Fibroblast of upper back skin (primary cell): ENCODE data around the gene ISOC2.
A peak's percentile ranks its signal among the peaks of the same experiment; 100 is the strongest.
"Not testable (repeated sequence)": the region's sequence is repeated elsewhere in the genome, so short reads cannot be mapped to it uniquely, and the experiment has no call there.

Experiments used
- DNase-seq: peaks from one replicate; pipeline ENCODE4 v3.0.0-alpha.2; 2013

Gene ISOC2

DNA sequence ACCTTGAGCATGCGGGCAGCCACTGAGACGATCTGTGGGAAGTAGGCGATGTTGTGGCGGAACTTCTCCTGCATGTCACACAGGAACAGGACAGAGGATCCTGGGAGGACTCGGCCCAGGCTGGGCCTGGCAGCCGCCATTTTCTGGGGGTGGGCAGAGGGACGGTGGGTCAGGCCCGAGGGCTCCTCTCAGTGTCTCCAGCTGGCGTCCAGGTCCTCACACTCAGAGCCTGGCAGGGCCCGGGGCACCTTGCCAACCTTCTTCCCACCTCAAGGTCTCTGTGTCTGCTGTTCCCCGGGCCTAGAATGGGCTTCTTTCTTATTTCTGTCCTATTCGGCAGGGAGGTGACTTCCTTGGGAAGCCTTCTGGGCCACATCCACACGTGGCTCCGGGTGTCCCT lies 5.1 kb downstream of the ISOC2 start:
- no peak for DNase-seq

DNA sequence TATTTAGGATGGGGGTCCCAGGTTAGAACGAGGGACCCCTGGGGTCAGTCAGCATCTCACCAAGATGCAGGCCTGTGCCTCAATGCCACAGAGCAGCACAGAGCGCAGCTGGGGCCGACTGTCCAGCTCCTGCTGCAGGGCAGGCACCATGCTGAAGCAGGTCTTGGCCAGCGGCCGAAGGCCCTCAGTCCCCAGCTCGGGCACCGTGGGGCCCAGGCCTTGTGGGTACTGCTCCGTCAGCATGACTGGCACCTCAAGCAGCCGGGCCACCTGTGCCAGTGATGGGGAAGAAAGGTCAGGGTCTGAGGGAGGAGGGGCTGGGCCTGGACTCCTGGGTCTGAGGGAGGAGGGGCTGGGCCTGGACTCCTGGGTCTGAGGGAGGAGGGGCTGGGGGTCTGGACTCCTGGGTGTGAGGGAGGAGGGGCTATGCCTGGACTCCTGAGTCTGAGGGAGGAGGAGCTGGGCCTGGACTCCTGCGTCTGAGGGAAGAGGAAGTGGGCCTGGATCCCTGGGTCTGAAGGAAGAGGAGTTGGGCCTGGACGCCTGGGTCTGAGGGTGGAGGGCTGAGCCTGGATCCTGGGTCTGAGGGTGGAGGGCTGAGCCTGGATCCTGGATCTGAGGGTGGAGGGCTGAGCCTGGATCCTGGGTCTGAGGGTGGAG lies 5.7 kb downstream of the ISOC2 start:
- DNase-seq = no peak

DNA sequence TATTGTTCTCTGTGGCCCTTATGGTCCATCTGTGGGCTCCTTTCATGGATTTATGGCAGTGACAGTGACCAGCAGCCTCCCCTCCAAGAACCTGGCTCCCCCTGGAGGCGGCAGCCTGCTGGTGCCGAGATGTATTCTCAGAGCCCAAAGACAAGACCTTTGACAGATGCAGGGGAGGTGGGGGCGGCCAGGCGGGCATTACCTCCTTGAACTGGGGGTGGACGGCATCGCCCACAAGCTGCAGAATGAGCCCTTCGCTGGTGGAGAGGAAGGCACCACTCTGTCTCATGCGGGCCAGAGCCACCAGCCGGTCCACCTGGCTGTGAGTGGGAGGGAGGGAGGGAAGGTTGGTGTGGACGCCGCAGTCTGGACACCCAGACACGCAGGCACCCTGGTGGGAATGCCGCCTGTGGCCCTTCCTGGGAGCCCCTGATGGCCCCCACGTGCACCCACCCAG lies 6.6 kb downstream of the ISOC2 start:
- DNase-seq = peak; percentile 26

DNA sequence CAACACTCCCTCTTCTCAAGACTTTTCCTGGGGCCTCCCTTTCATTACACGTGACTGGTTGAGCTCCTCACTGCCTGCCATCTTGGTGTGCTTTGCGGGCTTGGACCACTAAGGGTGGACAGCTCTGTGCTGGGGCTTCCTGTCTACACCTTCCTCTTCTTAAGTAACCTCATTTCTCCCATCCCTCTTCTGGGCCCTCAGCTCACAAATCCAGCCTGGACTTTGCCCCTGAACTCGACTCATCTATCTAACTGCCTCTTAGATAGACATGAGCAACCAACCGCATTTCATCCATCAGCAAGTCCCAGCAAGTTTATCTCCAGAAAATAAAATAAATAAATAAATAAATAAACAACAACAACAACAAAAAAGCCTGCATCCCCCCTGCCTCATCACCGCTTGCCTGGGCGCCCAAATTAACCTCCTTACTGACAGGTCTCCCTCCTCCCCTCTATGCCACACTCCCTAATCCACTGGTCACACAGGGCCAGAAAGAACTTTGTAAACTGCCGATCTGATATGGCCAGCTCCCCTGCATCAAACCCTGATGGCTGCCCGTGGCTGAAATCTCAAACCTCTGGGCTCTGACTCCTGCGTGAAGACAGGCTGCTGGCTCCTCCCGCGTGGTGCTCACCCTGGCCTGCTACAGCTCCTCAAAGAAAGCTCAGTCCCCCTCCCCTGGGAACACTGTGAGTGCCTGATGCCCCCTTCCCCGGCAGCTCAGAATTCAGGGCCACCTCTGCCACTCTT lies 7.8 kb downstream of the ISOC2 start:
- no peak for DNase-seq

DNA sequence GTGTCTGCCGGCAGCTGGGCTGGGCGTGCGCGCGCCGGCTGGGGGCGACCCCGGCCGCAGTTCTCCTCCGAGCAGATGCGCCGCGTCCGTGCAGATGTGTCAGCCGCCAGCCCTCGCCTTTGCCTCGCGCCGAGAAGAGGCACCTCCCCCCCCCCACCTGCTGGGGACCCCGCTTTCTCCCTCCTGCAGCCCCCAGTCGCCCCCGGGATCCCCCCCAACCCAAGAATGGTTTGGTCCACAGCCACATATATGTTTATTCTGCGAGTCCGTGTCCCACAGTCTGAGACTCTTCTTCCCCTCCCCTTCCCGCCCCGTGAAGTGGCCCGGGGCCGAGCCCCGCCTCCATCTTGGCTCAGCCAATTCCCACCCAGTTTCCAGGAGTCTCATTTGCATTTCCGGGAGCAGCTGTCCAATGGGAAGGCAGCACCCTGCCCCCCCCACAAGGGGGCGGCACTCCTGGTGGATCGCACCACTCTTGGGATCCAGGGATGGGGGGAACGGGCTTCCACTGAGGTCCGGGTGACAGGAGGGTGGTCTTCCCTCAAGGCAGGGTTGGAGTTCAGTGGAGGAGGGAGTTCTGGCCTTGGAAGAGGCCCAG lies 8.6 kb downstream of the ISOC2 start:
- DNase-seq = peak; percentile 69

DNA sequence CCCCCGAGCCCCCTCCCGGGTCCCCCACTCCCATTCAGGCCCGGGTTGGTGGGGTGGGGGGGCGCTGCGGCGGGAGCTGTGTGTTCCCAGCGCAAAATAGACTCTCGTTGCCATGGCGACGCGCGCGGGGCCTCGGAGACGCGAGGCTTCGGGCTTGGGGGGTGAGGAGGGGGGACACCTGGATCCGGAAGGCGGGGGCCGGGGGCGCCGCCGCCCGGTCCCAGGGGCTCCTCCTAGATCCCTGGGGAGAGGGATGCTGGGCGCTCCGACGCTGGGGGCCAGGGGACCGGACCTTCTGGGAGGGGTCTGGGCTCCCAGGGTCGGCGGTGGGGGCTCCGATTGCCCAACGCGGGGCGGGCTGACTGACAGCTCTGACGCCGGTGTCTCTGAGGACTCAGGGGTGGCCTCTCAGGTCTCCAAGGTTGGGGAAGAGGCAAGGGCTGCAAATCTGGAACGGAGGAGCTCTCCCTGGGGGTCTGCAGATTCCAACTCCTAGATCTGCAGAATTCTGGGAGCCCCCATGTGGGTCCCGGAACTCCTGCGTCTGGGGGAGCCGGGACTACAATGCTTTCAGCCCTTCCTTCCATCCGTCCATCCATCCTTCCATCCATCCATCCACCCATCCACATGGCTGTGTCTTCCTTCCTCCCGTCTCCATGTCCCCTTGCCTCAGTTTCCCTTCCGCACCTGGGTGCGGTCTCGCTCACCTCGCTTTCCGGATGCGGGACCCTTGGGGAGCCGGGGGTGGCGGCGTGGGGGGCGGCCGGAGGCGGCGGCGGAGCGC lies 9.3 kb downstream of the ISOC2 start:
- DNase-seq = no peak

DNA sequence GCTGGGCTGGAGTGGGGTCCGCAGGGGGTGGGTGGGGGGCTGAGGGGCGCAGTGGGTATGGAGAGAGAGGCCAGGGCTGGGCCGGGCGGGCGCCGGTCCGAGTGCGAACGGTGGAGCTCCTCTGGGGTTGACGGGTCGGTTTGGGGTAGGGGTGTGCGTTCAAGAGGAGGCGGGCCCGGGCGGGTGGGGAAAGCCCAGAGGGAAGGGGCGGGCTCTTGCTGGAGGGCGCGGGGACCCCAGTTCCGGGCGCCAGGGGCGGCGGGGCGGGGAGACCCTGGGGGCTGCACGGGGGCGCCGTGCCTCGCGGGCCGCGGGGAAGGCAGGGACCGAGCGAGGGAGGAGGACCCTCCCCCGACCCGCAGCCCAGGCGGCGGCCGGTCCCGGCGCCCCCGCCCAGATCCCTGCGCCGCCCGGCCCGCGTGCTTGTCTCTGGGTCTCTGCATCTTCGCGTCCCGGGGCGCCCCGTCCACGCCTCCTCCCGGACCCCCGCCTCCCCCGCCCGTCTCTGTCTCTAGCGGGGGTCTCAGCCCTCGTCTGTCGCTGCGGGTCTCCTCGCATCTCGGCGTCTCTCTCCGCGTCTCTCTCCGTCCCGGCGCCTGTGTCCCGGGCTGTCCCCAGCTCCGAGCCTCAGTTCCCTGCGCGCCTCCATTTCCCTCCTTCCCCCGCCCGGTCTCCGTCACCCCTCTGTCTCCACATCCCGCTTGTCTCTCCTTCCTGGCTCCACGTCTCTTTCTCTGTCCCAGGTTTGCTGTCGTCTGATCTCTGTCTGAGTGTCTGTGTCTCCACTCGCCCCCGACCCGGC lies 10.1 kb downstream of the ISOC2 start:
- DNase-seq = no peak

DNA sequence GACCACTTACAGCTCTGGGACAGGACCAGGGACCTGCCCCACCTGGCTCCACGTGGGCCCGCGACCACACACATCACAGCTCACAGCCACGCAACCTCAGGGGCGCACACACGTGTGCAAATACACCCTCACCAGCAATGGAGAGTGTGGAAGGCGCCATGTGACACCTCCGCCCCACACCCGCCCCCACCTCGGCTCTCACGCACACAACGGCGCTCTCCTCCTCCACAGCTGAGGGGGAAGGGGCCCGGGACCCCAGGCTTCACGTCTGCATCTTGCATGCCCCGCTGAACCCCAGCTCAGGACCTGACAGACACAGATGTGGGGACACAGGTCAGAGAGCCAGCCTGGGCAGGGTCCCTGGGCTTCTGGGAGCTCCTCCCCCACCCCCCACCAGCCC lies 12.0 kb downstream of the ISOC2 start:
- DNase-seq = no peak

DNA sequence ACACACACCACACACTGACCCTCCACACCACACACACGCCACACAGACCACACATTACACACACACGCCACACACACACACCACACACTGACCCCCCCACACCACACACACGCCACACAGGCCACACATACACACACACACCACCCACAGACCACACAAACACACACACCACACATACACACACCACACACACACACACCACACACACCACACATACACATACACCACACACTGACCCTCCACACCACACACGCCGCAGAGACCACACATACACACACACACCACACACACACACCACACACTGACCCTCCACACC lies 13.3 kb downstream of the ISOC2 start:
- not testable (repeated sequence) for DNase-seq

DNA sequence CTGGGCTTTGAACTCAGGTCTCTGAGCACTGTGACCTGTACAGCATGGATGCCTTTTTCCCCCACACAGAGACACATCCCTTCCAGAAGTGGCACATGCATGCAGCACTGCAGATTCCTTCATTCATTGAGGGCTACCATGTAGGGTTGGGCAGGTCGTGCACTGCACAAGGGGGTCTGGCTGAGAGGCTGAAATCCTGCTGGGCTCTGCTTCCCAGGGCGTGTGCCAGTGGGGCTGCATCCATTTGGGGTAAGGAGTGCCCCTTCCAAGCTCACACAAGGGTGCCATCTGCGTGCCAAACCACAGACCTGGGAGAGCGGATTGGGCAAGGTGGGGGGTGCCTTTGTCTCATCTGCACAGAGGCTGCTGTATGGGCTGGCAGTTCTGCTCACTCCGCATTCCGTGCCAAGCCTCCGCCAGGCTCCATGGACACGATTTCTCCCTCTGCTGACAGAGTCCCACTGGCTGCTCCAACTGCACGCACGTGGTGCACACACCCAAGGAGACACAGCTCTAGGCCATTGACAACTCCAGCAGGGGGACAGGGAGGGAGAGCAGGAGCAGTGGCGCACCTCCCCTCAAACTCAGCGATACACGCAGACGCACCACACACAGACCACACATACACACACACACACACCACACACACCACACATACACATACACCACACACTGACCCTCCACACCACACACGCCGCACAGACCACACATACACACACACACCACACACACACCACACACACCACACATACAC lies 13.8 kb downstream of the ISOC2 start:
- DNase-seq = peak; percentile 25

DNA sequence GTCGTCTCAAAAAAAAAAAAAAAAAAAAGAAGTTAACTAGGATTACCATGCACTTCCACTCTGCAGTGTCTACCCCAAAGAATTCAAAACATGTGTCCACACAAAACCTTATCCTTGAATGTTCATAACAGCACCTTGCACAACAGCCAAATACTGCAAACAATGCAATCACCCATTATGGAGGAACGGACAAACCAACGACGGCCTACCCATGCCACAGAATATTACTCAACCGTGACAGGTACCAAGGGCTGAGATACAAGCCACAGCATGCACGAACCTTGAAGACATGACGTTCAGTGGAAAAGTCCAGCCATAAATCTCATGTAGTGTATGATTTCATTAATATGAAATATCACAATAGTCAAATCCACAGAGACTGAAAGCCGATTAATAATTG lies 15.4 kb downstream of the ISOC2 start:
- DNase-seq = no peak

DNA sequence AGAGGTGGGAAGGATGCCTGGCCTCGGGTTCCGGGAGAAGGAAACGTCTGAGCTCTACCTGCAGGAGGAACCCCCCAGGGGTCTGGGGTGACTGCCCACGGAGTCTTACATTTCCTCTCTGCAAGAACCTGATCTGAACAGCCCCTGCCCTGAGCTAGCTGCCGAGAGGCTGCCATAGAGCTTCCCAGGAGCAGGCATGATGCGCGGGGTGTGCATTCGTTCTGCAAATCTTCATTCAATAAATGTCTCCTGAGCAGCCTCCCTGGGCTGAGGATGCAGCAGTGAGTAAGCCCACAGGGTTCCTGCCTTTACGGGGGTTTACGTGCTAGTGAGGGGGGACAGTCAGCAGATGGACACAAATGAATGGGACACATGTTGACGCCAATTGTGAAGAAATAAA lies 16.8 kb downstream of the ISOC2 start:
- DNase-seq = no peak

DNA sequence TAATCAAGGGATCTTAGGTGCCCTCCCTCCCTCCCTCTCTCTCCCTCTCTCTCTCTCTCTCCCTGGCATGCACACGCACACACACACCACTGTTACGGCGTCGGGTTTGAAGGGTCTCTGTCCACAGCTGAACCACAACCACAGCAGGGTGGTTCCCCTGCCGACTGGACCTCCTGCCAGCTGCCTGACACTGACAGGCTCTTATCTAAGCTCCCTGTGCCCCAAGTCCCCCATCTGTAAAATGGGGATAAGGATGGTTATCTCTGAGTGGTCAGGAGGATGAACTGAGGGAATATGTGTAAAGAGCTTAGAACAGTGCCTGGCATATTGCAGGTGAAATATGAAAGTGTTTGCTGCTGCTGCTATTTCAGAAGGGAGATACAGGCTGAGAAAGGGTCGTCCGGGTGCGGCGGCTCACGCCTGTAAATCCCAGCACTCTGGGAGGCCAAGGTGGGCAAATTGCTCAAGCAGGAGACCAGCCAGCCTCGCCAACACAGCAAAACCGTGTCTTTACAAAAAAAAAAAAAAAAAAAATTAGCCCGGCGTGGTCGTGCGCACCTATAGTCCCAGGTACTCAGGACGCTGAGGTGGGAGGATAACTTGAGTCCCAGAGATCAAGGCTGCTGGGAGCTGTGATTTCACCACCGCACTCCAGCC lies 17.5 kb downstream of the ISOC2 start:
- no peak for DNase-seq

DNA sequence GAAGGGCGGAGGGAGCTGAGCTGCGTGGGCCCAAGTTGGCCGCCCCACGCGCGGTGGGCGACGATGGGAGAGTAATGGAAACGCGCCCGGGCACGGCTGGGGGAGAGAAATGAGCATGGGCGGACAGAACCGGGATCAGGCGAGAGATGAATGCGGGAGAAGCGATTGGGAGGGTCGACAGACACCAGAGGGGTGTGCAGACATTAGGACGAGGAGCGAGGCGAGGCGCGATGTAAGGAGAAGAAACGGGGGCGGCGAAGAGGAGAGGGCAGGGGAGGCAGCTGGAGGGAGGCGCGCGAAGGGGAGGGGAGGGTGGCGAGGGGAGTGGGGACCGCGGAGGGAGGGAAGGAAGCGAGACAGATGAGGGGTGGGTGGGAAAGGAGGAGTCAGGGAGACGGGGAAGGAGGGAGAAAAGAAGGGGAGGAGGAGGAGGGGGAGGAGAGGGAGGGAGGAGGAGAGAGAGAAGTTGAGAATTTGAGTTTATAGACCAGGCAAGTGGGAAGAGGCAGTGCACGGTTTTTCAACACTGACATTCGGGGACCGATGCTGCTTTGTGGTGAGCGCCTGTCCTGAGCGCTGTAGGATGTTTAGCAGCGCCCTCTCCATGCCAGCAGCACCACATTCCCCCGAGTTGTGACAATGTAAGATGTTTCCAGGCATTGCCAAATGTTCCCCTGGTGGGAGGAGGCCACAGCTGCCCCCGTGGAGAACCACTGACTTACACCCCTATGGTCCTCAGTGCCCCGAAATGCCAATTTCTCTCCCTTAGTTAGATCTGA lies 18.2 kb downstream of the ISOC2 start, which contains the start of gene SHISA7:
SHISA7 (minus strand) TSS at position 256 of the 779 bp plus-strand sequence. CDS start 437 bp downstream, outside the sequence.
- DNase-seq = no peak

DNA sequence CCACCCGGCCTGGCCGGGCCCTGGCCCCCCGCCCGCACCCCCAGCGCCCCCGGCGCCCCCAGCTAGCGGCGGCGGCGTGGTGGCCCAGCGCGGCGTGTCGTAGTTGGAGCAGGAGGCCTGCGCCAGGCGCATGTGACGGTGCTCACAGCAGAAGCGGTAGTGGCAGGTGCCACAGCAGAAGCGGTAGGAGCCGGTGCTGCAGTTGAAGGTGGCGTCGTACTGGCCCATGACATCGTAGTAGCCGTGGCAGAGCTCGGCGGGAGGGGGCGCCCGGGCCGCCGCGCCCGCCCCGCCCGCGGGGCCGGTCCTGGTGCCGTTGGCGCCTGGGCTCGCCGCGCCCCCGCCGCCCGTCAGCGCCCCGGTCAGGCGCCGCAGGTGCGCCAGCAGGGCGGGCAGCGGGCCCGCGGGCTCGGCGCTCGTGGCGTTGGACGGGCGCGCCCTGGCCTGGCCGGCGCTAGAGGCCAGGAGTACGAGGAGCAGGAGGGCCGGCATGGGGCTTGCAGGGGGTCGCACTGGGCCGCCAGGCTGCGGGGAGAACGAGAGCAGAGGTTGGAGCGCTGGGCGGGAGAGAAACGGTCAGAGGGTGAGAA lies 19.0 kb downstream of the ISOC2 start:
- DNase-seq = no peak

DNA sequence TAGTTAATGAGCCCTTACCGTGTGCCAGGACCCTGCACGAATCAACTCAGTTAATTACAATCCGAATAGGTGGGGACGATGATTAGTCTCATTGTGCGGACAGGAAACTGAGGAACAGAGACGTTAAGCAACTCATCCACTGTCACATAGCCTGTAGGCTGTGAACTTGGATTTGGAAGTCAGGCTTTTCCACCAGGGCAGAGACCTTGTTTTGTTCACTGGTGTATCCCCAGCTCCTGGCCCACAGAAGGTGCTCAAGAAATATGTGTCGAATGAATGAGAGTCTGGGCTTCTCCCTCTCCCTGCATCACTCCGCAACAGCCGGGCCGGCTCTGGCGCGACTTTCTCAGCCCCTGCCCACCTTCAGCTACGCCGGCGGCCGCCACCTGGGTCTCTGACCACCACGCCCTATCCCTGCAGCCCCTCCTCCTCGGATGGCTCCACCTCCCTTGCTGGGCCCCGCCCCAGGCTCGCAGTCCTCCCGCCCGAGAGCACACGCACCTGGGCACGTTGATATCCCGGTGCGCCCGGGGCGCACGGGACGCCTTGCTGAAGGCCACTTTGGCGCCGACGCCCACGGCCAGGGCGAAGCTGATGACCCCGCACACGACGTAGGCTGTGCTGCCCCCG lies 19.6 kb downstream of the ISOC2 start:
- no peak for DNase-seq

DNA sequence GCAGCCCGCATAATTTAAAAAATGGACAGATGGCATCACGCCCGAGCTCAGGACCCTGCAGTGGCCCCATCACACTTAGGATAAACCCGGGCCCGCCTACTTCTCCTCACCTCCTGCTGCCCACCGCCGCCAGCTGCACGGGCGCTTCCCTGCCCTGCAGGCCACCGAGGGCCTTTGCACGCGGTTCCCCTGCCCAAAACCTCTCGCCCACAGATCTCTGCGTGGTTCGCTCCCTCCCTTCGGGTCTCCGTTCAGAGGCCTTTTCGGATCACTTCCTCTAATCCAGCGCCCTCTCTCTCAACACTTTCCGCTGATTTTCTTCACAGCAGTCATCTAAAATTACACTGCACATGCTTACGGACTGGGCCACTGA lies 20.1 kb downstream of the ISOC2 start:
- DNase-seq = no peak

DNA sequence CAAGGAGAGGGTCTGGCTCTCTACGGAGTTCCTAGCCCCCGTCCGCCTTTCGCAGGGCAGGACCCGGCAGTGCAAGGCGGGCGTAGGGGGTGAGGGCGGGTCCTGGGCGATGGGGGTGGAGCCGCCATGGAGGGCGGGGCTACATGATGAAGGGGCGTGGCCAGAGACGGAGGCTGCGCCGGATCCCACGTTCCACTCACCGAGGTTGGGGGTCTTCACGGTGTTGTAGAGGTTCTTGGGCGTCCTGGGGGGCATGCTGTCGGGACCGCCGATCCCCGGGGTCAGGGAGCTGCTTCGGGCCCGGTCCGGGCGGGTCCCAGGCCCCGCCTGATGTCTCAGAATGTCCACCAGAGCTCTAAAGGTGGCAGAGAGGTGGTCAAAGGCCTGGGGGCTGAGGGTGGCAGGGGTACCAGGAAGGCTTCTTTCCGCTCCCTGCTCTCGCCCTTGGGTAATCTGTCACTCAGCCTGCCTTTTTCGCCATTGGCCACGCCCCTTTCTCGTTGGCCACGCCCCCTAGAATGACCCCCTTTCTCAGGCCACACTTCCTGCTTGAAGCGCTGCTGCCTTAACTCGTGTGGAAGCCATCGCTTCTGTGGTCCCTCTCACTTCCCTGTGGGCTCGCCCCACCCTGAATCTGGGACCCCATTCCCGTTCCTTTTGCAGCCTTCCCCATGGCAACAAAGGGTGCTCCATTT lies 20.9 kb downstream of the ISOC2 start:
- no peak for DNase-seq

DNA sequence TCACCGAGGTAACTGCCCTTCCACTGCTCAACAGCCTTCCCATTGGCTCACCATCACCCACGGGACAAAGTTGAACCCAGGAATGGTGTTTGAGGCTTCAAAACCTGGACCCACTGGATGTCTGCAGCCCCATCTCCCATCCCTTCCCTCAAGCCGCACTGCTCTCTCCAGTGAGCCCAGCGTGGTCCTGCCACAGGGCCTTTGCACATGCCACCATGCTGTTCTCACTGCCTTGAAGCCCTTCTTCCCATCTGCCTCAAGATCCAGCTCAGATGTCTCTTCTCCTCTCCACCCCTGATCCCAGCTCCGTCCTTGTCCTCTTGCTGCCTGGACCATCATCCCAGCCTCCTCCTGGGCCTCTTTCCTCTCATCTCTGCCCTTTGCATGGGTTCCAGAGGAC lies 22.4 kb downstream of the ISOC2 start:
- DNase-seq = no peak
